Activated T-cell treated with anti-CD3 and anti-CD28 coated beads, Interleukin-2, amount 50 U/mL, for 1 hour (primary cell): ENCODE results near the gene DLAT.
A peak's percentile ranks its signal among the peaks of the same experiment; 100 is the strongest.
"Not testable (repeated sequence)": the region's sequence is repeated elsewhere in the genome, so short reads cannot be mapped to it uniquely, and the experiment has no call there.

Experiments
- DNase-seq: peaks from one replicate; pipeline ENCODE4 v3.0.0-alpha.2; 2020

The DLAT gene

GRCh38 chr11:112051768-112052167 is 26.6 kb downstream of the DLAT start:
- no peak for DNase-seq

- DNase-seq, result no peak
Observed at GRCh38 chr11:112057170-112057569, 32.0 kb downstream of the DLAT start.

GRCh38 chr11:112058103-112058502 is 32.9 kb downstream of the DLAT start:
- DNase-seq, result no peak

GRCh38 chr11:112062923-112063322 is 37.7 kb downstream of the DLAT start:
- no peak for DNase-seq

GRCh38 chr11:112073941-112074811 is 49.0 kb downstream of the DLAT start, which contains the start of the genes NKAPD1 and PIH1D2:
NKAPD1 (plus strand) TSS chr11:112074299; CDS start chr11:112075575, 1,276 bp downstream.
PIH1D2 (minus strand) TSS chr11:112074017; CDS start chr11:112073174, 843 bp downstream.
- DNase-seq, result peak; percentile 81

- no peak for DNase-seq
Observed at GRCh38 chr11:112082729-112083128, 57.5 kb downstream of the DLAT start.

GRCh38 chr11:112085822-112086421 is 60.7 kb downstream of the DLAT start:
- DNase-seq, result no peak

GRCh38 chr11:112086422-112087191 is 61.4 kb downstream of the DLAT start, which contains the start of the genes SDHD and TIMM8B:
SDHD (plus strand) TSS chr11:112086873; CDS start chr11:112086908, 35 bp downstream.
TIMM8B (minus strand) TSS chr11:112086756; CDS start chr11:112086723, 33 bp downstream.
- DNase-seq, result peak; percentile 93

- no peak for DNase-seq
Observed at GRCh38 chr11:112087212-112087611, 62.0 kb downstream of the DLAT start.

- DNase-seq, result not testable (repeated sequence)
Observed at GRCh38 chr11:112095302-112095701, 70.1 kb downstream of the DLAT start.

GRCh38 chr11:112096194-112096593 is 71.0 kb downstream of the DLAT start:
- DNase-seq, result no peak

- DNase-seq, result no peak
Observed at GRCh38 chr11:112097734-112098528, 72.7 kb downstream of the DLAT start.

- DNase-seq, result no peak
Observed at GRCh38 chr11:112100462-112100861, 75.3 kb downstream of the DLAT start.

GRCh38 chr11:112103446-112103845 is 78.2 kb downstream of the DLAT start:
- DNase-seq, result no peak

GRCh38 chr11:112106070-112106469 is 80.9 kb downstream of the DLAT start:
- no peak for DNase-seq
